HG03521 (cell line): ENCODE results near the gene TFCP2L1.
"Not testable (repeated sequence)": the region's sequence is repeated elsewhere in the genome, so short reads cannot be mapped to it uniquely, and the experiment has no call there.

ENCODE experiments used
- ATAC-seq: cut with Tn5 transposase; IDR thresholded peaks from one replicate; pipeline ENCODE4 v1.9.1; 2021; ENCODE audit warnings: mild to moderate bottlenecking, moderate library complexity; ENCODE audit not compliant: unreplicated experiment

TFCP2L1 gene

GRCh38 chr2:121284463-121285449 lies at the start of gene TFCP2L1:
Gene TFCP2L1, minus strand, starts transcription at chr2:121285202. Its CDS starts 93 bp downstream, at chr2:121285109.
- peak; percentile 55 for ATAC-seq

- ATAC-seq = no peak
These were observed 49.0 kb upstream of the TFCP2L1 start for GRCh38 chr2:121333834-121334558.

- ATAC-seq = no peak
These were observed 48.2 kb upstream of the TFCP2L1 start for GRCh38 chr2:121333231-121333630.

- not testable (repeated sequence) for ATAC-seq
These were observed 46.3 kb upstream of the TFCP2L1 start for GRCh38 chr2:121331324-121331723.

- ATAC-seq = no peak
These were observed 45.9 kb upstream of the TFCP2L1 start for GRCh38 chr2:121330921-121331320.

- no peak for ATAC-seq
These were observed 44.8 kb upstream of the TFCP2L1 start for GRCh38 chr2:121329786-121330185.

- ATAC-seq = no peak
These were observed 41.6 kb upstream of the TFCP2L1 start for GRCh38 chr2:121326628-121327027.

GRCh38 chr2:121324601-121325000 lies 39.6 kb upstream of the TFCP2L1 start:
- ATAC-seq = no peak

- no peak for ATAC-seq
These were observed 36.5 kb upstream of the TFCP2L1 start for GRCh38 chr2:121321476-121321875.

GRCh38 chr2:121319941-121320340 lies 34.9 kb upstream of the TFCP2L1 start:
- no peak for ATAC-seq

GRCh38 chr2:121316986-121317385 lies 32.0 kb upstream of the TFCP2L1 start:
- ATAC-seq = no peak

GRCh38 chr2:121313701-121314100 lies 28.7 kb upstream of the TFCP2L1 start:
- not testable (repeated sequence) for ATAC-seq

- ATAC-seq = peak; percentile 93
These were observed 24.8 kb upstream of the TFCP2L1 start for GRCh38 chr2:121309801-121310200.

GRCh38 chr2:121309323-121309722 lies 24.3 kb upstream of the TFCP2L1 start:
- no peak for ATAC-seq

- no peak for ATAC-seq
These were observed 22.0 kb upstream of the TFCP2L1 start for GRCh38 chr2:121307048-121307447.

GRCh38 chr2:121304941-121305340 lies 19.9 kb upstream of the TFCP2L1 start:
- no peak for ATAC-seq

- no peak for ATAC-seq
These were observed 18.7 kb upstream of the TFCP2L1 start for GRCh38 chr2:121303531-121304263.

GRCh38 chr2:121301190-121301589 lies 16.2 kb upstream of the TFCP2L1 start:
- ATAC-seq = not testable (repeated sequence)

- no peak for ATAC-seq
These were observed 13.5 kb upstream of the TFCP2L1 start for GRCh38 chr2:121298476-121298875.

- ATAC-seq = not testable (repeated sequence)
These were observed 12.9 kb upstream of the TFCP2L1 start for GRCh38 chr2:121297866-121298265.

GRCh38 chr2:121297217-121297830 lies 12.3 kb upstream of the TFCP2L1 start:
- ATAC-seq = peak; percentile 53
